Measurements from ENCODE around the gene USP4. TPM values are rescaled to one million over a fixed set of nuclear protein-coding genes. Genes with fewer than 3 reads are reported as not detected.

The USP4 gene
- total and polyA plus RNA-seq, 4 donors: 12.5 to 17.7 (median 14.9) TPM

DNA sequence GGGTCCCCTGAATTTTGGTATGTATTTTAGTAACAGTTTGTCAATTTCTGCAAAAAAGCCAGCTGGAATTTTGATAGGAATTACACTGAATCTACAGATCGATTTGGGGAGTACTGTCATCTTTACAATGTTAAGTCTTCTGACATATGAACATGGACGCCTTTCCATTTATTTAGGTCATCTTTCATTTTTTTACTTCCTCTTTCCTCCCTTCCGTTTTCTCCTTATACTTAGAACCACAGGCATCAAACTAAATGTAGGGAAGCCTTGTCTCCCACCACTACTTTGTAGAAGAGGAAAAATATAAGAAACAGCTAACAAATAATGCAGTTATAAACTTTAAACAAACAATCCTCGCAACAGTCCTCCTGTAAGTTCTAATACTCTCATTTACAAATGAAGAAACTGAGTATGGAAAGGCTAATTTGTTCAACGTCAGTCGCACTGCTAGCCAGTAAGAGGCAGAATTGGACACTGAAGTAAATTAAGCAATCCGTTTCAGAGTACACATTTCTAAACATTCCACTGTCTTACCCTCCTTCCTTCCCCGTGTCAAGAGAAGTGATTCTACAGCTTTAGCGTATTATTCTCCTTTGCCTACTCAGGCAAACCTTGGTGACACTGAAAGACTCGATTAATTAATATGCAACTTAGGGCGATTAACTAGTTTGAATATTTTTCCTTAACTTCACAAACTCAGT lies 46.4 kb upstream of the USP4 start:
- H3K27me3 ChIP-seq (ENCODE audit: control insufficient read depth in 4 of 4, insufficient read depth in 4 of 4, low read length in 3 of 4): no peaks in the 10 kb centered on the region
- H3K4me1 ChIP-seq (ENCODE audit: control insufficient read depth in 4 of 4, insufficient read depth in 4 of 4, low read length in 3 of 4): peaks cover 0 to 9% (median 1%) of the 10 kb centered on the region in 4 donors
- no peak for DNase-seq (ENCODE audit: low spot score)
- TF ChIP-seq EGR1 (IDR thresholded peaks at IDR 0.05; ENCODE audit: low read depth in 2 of 2): peak in 1 of 2 donors; percentile 9
- no peak for TF ChIP-seq GABPA (IDR thresholded peaks at IDR 0.05 in 1 of 2, conservative IDR thresholded peaks at IDR 0.05 in 1 of 2)
- TF ChIP-seq, protein P1, sequence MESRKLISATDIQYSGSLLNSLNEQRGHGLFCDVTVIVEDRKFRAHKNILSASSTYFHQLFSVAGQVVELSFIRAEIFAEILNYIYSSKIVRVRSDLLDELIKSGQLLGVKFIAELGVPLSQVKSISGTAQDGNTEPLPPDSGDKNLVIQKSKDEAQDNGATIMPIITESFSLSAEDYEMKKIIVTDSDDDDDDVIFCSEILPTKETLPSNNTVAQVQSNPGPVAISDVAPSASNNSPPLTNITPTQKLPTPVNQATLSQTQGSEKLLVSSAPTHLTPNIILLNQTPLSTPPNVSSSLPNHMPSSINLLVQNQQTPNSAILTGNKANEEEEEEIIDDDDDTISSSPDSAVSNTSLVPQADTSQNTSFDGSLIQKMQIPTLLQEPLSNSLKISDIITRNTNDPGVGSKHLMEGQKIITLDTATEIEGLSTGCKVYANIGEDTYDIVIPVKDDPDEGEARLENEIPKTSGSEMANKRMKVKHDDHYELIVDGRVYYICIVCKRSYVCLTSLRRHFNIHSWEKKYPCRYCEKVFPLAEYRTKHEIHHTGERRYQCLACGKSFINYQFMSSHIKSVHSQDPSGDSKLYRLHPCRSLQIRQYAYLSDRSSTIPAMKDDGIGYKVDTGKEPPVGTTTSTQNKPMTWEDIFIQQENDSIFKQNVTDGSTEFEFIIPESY (IDR thresholded peaks at IDR 0.05): no peak
- peak in 1 of 2 donors; percentile 14 for TF ChIP-seq HNF4A (conservative IDR thresholded peaks at IDR 0.05)
- no peaks in the 10 kb centered on the region for H3K36me3 ChIP-seq (ENCODE audit: control insufficient read depth in 4 of 4, insufficient read depth in 3 of 4, low read depth in 1 of 4, low read length in 3 of 4)
- no peaks in the 10 kb centered on the region for H3K9me3 ChIP-seq (ENCODE audit: control insufficient read depth in 4 of 4, low read length in 3 of 4)
- H3K9ac ChIP-seq (ENCODE audit: low read depth in 1 of 2, low read length in 2 of 2): no peak overlapping the region
- peak overlapping the region; percentile 6 to 8 for H3K27ac ChIP-seq (ENCODE audit: low read depth in 1 of 2, low read length in 2 of 2)
- no peak overlapping the region for H3K4me3 ChIP-seq (ENCODE audit: low read depth in 1 of 3, low read length in 3 of 3)
- whole genome bisulfite sequencing: 65% methylated on average over 11 of the region's 11 CpGs

DNA sequence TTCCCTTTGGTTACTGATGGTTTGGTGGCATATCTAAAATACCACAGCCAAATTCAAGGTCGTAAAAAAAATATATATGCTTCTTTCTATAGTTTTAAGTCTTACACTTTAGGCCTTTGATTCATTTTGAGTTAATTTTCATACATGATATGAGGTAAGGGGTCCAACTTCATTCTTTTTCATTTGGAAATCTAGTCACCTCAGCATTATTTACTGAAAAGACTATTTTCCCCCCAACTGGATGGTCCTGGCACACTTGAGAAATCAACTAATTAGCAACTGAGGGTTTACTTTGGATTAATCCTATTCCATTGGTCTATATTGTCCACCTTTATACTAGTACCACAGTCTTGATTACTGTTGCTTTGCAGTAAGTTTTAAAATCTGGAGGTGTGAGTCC lies 45.8 kb upstream of the USP4 start:
- Histone ChIP-seq H3K4me1 (ENCODE audit: control insufficient read depth in 4 of 4, insufficient read depth in 4 of 4, low read length in 3 of 4) (peaks cover 0 to 9% (median 1%) of the 10 kb centered on the region in 4 donors), H3K9me3 (ENCODE audit: control insufficient read depth in 4 of 4, low read length in 3 of 4) (no peaks in the 10 kb centered on the region), H3K27ac (ENCODE audit: low read depth in 1 of 2, low read length in 2 of 2) (no peak overlapping the region), H3K36me3 (ENCODE audit: control insufficient read depth in 4 of 4, insufficient read depth in 3 of 4, low read depth in 1 of 4, low read length in 3 of 4) (no peaks in the 10 kb centered on the region), H3K4me3 (ENCODE audit: low read depth in 1 of 3, low read length in 3 of 3) (no peak overlapping the region), H3K9ac (ENCODE audit: low read depth in 1 of 2, low read length in 2 of 2) (no peak overlapping the region), H3K27me3 (ENCODE audit: control insufficient read depth in 4 of 4, insufficient read depth in 4 of 4, low read length in 3 of 4) (no peaks in the 10 kb centered on the region)
- TF ChIP-seq, protein P2, sequence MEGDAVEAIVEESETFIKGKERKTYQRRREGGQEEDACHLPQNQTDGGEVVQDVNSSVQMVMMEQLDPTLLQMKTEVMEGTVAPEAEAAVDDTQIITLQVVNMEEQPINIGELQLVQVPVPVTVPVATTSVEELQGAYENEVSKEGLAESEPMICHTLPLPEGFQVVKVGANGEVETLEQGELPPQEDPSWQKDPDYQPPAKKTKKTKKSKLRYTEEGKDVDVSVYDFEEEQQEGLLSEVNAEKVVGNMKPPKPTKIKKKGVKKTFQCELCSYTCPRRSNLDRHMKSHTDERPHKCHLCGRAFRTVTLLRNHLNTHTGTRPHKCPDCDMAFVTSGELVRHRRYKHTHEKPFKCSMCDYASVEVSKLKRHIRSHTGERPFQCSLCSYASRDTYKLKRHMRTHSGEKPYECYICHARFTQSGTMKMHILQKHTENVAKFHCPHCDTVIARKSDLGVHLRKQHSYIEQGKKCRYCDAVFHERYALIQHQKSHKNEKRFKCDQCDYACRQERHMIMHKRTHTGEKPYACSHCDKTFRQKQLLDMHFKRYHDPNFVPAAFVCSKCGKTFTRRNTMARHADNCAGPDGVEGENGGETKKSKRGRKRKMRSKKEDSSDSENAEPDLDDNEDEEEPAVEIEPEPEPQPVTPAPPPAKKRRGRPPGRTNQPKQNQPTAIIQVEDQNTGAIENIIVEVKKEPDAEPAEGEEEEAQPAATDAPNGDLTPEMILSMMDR (IDR thresholded peaks at IDR 0.05; ENCODE audit: low read depth, low read length, missing input control): no peak
- TF ChIP-seq RAD21 (IDR thresholded peaks at IDR 0.05): no peak
- no peak for TF ChIP-seq EGR1 (IDR thresholded peaks at IDR 0.05; ENCODE audit: low read depth in 2 of 2)
- no peak for TF ChIP-seq HNF4A (conservative IDR thresholded peaks at IDR 0.05)
- no peak for TF ChIP-seq RXRA (IDR thresholded peaks at IDR 0.05)
- TF ChIP-seq JUND (IDR thresholded peaks at IDR 0.05): no peak
- no peak for TF ChIP-seq FOXA1 (IDR thresholded peaks at IDR 0.05)
- TF ChIP-seq, protein P3, sequence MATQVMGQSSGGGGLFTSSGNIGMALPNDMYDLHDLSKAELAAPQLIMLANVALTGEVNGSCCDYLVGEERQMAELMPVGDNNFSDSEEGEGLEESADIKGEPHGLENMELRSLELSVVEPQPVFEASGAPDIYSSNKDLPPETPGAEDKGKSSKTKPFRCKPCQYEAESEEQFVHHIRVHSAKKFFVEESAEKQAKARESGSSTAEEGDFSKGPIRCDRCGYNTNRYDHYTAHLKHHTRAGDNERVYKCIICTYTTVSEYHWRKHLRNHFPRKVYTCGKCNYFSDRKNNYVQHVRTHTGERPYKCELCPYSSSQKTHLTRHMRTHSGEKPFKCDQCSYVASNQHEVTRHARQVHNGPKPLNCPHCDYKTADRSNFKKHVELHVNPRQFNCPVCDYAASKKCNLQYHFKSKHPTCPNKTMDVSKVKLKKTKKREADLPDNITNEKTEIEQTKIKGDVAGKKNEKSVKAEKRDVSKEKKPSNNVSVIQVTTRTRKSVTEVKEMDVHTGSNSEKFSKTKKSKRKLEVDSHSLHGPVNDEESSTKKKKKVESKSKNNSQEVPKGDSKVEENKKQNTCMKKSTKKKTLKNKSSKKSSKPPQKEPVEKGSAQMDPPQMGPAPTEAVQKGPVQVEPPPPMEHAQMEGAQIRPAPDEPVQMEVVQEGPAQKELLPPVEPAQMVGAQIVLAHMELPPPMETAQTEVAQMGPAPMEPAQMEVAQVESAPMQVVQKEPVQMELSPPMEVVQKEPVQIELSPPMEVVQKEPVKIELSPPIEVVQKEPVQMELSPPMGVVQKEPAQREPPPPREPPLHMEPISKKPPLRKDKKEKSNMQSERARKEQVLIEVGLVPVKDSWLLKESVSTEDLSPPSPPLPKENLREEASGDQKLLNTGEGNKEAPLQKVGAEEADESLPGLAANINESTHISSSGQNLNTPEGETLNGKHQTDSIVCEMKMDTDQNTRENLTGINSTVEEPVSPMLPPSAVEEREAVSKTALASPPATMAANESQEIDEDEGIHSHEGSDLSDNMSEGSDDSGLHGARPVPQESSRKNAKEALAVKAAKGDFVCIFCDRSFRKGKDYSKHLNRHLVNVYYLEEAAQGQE (IDR thresholded peaks at IDR 0.05): no peak
- TF ChIP-seq, protein P4, sequence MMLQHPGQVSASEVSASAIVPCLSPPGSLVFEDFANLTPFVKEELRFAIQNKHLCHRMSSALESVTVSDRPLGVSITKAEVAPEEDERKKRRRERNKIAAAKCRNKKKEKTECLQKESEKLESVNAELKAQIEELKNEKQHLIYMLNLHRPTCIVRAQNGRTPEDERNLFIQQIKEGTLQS (IDR thresholded peaks at IDR 0.05): no peak
- TF ChIP-seq, protein P1 (IDR thresholded peaks at IDR 0.05): no peak
- no peak for TF ChIP-seq SP1 (IDR thresholded peaks at IDR 0.05)
- no peak for TF ChIP-seq NR2F2 (IDR thresholded peaks at IDR 0.05)
- TF ChIP-seq, protein P5, sequence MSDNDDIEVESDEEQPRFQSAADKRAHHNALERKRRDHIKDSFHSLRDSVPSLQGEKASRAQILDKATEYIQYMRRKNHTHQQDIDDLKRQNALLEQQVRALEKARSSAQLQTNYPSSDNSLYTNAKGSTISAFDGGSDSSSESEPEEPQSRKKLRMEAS (IDR thresholded peaks at IDR 0.05): no peak
- no peak for TF ChIP-seq YY1 (IDR thresholded peaks at IDR 0.05)
- TF ChIP-seq HNF4G (IDR thresholded peaks at IDR 0.05): no peak
- DNase-seq (ENCODE audit: low spot score): no peak
- 100% methylated on average over 1 of the region's 1 CpG for WGBS

Measured in liver (tissue), 9 donors.